DND-41 (cell line): ENCODE measurements around the gene SF3B5.
"Not testable (repeated sequence)": the region's sequence is repeated elsewhere in the genome, so short reads cannot be mapped to it uniquely, and the experiment has no call there.

ENCODE experiments used
- ATAC-seq: fragments of 200-7000 bp; cut with Tn5 transposase; 3 replicates; pipeline ENCODE4 v1.9.1; 2021; ENCODE audit warnings: low read depth; ENCODE audit not compliant: insufficient read depth
- DNase-seq: peaks from one replicate; pipeline ENCODE4 v3.0.0-alpha.2; 2020
- H2AFZ ChIP-seq: 2 replicates; pipeline ENCODE4 v1.6.0; 2012; ENCODE audit warnings: low read depth, low read length
- H3K27ac ChIP-seq: 2 replicates; pipeline ENCODE4 v1.5.1; 2012; ENCODE audit warnings: low read length, inconsistent platforms
- H3K27me3 ChIP-seq: fragments of 200-600 bp; sonication (generic); 2 replicates; pipeline ENCODE4 v1.6.0; 2012; ENCODE audit warnings: low read length, mild to moderate bottlenecking, inconsistent platforms; ENCODE audit not compliant: insufficient read depth, poor library complexity
- H3K36me3 ChIP-seq: 2 replicates; pipeline ENCODE4 v1.5.1; 2012; ENCODE audit warnings: low read length, inconsistent platforms; ENCODE audit not compliant: insufficient read depth
- H3K4me1 ChIP-seq: 2 replicates; pipeline ENCODE4 v1.5.1; 2012; ENCODE audit warnings: mild to moderate bottlenecking, low read length; ENCODE audit not compliant: insufficient read depth
- H3K4me2 ChIP-seq: 2 replicates; pipeline ENCODE4 v1.6.0; 2012; ENCODE audit warnings: mild to moderate bottlenecking, moderate library complexity, low read length, inconsistent platforms; ENCODE audit not compliant: insufficient read depth
- H3K4me3 ChIP-seq, 2 experiments: fragments of 200-600 bp in 1 of 2; shearing (Covaris generic) in 1 of 2; 2 replicates each; pipeline ENCODE4 v1.5.1; 2012 to 2016; ENCODE audit warnings: inconsistent platforms in 2 of 2, low read length in 2 of 2, mild to moderate bottlenecking in 2 of 2, low read depth in 1 of 2, moderate library complexity in 1 of 2
- H3K79me2 ChIP-seq: 2 replicates; pipeline ENCODE4 v1.6.0; 2012; ENCODE audit warnings: low read length, inconsistent platforms; ENCODE audit not compliant: insufficient read depth
- H3K9ac ChIP-seq: 2 replicates; pipeline ENCODE4 v1.6.0; 2012; ENCODE audit warnings: low read depth, mild to moderate bottlenecking, inconsistent platforms, low read length, moderate library complexity
- H3K9me3 ChIP-seq: 2 replicates; pipeline ENCODE4 v1.5.1; 2012; ENCODE audit warnings: low read length, moderate library complexity, mild to moderate bottlenecking, inconsistent platforms; ENCODE audit not compliant: insufficient read depth, severe bottlenecking
- H4K20me1 ChIP-seq: 2 replicates; pipeline ENCODE4 v1.6.0; 2012; ENCODE audit warnings: low read length; ENCODE audit not compliant: insufficient read depth
- EZH2 ChIP-seq: IDR thresholded peaks from 3 replicates; pipeline ENCODE4 v1.6.1; 2012; ENCODE audit warnings: borderline replicate concordance, low read depth, mild to moderate bottlenecking, moderate library complexity, low read length, inconsistent platforms; ENCODE audit not compliant: severe bottlenecking
- TF ChIP-seq, protein P1 (sequence below): IDR thresholded peaks from 2 replicates; pipeline ENCODE4 v1.5.1; 2012; ENCODE audit warnings: borderline replicate concordance, low read length, moderate library complexity, mild to moderate bottlenecking; ENCODE audit not compliant: poor library complexity, severe bottlenecking; ENCODE audit errors: extremely low read depth

SF3B5 gene

DNA sequence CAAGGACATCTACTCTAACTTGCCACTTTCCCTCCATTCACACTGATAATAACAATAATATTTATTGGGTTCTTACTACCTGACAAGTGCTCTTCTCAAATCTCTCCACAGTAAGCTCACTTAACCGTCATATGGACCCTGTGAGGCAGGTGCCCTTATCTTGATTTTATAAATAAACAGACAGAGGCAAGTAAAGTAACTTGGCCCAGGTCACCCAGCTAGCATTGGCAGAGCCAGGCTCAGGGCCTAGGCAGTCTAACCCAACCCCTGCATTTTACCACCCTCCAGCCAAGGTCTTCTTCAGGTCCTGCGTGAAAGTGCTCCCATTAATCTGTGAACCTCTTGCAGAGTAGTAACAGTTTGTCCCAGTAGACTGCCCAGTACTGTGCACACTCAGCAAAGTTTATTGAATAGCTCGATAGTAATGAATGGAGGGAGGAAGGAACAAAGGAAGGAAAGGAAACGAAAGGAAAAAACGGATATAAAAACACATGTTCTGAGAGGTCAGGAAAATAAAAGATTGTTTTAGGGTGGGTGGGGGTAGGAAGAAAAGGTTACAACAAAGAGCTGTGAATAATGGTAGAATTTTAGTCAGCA lies 38.0 kb upstream of the SF3B5 start:
- DNase-seq (no peak), ATAC-seq (no peak)
- no peak overlapping the region for H3K9ac ChIP-seq
- TF ChIP-seq, protein P1, sequence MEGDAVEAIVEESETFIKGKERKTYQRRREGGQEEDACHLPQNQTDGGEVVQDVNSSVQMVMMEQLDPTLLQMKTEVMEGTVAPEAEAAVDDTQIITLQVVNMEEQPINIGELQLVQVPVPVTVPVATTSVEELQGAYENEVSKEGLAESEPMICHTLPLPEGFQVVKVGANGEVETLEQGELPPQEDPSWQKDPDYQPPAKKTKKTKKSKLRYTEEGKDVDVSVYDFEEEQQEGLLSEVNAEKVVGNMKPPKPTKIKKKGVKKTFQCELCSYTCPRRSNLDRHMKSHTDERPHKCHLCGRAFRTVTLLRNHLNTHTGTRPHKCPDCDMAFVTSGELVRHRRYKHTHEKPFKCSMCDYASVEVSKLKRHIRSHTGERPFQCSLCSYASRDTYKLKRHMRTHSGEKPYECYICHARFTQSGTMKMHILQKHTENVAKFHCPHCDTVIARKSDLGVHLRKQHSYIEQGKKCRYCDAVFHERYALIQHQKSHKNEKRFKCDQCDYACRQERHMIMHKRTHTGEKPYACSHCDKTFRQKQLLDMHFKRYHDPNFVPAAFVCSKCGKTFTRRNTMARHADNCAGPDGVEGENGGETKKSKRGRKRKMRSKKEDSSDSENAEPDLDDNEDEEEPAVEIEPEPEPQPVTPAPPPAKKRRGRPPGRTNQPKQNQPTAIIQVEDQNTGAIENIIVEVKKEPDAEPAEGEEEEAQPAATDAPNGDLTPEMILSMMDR, result no peak
- no peak for TF ChIP-seq EZH2
- no peaks in the 10 kb centered on the region for H3K4me1 ChIP-seq
- H3K79me2 ChIP-seq, result no peaks in the 10 kb centered on the region
- no peak overlapping the region for H3K27ac ChIP-seq
- H3K27me3 ChIP-seq, result peaks cover 3% of the 10 kb centered on the region
- no peaks in the 10 kb centered on the region for H4K20me1 ChIP-seq
- no peak overlapping the region for H2AFZ ChIP-seq
- no peaks in the 10 kb centered on the region for H3K36me3 ChIP-seq
- H3K4me3 ChIP-seq, result no peak overlapping the region
- no peaks in the 10 kb centered on the region for H3K9me3 ChIP-seq
- no peak overlapping the region for H3K4me2 ChIP-seq

DNA sequence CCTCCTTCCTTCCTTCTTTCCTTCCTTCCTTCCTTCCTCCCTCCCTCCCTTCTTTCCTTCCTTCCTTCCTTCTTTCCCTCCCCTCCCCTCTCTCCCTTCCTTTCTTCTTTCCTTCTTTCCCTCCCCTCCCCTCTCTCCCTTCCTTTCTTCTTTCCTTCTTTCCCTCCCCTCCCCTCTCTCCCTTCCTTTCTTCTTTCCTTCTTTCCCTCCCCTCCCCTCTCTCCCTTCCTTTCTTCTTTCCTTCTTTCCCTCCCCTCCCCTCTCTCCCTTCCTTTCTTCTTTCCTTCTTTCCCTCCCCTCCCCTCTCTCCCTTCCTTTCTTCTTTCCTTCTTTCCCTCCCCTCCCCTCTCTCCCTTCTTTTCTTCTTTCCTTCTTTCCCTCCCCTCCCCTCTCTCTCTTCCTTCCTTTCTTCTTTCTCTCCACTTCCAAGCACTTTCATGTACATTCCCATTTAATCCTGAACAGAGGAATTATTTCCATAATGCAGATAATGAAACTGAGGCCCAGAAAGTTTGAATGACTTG lies 36.9 kb upstream of the SF3B5 start:
- H3K27me3 ChIP-seq, H3K4me2 ChIP-seq, H3K9ac ChIP-seq, H2AFZ ChIP-seq, H3K27ac ChIP-seq, ATAC-seq, H3K4me1 ChIP-seq, H4K20me1 ChIP-seq, H3K9me3 ChIP-seq, DNase-seq, H3K79me2 ChIP-seq, H3K36me3 ChIP-seq, H3K4me3 ChIP-seq: not testable (repeated sequence)

DNA sequence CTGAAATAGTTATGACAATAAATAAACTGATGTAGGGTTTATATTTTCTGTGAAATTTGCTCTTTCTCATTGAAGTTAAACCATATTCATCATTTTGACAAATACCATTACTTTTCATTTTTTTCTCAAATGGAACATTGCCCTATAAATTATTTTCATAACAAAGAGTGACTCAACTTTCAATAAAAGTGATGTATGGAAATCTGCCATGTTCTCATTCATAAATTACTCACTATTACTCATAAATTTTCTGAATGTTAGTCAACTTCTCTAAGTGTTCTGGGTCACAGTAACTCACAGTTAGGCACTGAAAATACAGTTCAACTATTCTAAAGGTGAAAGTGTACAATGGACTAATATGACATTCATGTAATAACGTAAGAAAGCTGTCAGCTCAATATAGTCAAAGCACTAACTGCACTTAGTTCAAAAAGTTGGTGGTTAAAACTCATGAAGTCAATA lies 35.9 kb upstream of the SF3B5 start:
- no peak overlapping the region for H3K27ac ChIP-seq
- no peaks in the 10 kb centered on the region for H4K20me1 ChIP-seq
- no peak overlapping the region for H2AFZ ChIP-seq
- H3K9me3 ChIP-seq, result no peaks in the 10 kb centered on the region
- no peaks in the 10 kb centered on the region for H3K4me1 ChIP-seq
- no peak overlapping the region for H3K4me3 ChIP-seq
- DNase-seq (no peak), ATAC-seq (no peak)
- H3K79me2 ChIP-seq, result no peaks in the 10 kb centered on the region
- no peak overlapping the region for H3K4me2 ChIP-seq
- no peak overlapping the region for H3K9ac ChIP-seq
- no peaks in the 10 kb centered on the region for H3K36me3 ChIP-seq
- peaks cover 3% of the 10 kb centered on the region for H3K27me3 ChIP-seq
- TF ChIP-seq, protein P1, result no peak
- TF ChIP-seq EZH2, result no peak

DNA sequence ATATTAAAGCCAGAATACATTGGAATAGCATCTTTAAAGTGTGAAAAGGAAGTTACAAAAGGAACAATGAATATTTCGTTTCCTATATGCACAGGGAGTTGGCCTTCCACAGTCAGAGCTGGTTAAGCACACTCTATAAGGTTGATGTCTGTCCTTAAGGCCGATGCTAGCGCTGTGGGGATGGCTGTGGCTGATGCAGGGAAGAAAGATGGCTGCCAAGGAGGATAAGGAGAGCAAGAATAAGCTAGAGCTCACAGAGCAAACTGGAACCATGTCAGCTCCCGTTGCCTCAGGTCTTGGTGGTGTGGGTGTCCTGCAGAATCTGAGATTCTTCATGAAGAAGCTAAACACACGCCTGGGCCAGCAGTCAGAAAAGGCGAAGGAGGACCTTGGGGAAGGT lies 34.1 kb upstream of the SF3B5 start:
- ATAC-seq (no peak), DNase-seq (no peak)
- Histone ChIP-seq H3K4me1 (no peaks in the 10 kb centered on the region), H3K4me2 (no peak overlapping the region), H3K9me3 (no peaks in the 10 kb centered on the region), H3K27ac (no peak overlapping the region), H3K4me3 (no peak overlapping the region), H3K27me3 (peaks cover 3% of the 10 kb centered on the region), H3K79me2 (no peaks in the 10 kb centered on the region), H2AFZ (no peak overlapping the region), H4K20me1 (no peaks in the 10 kb centered on the region), H3K9ac (no peak overlapping the region), H3K36me3 (no peaks in the 10 kb centered on the region)
- TF ChIP-seq, protein P1, result no peak
- TF ChIP-seq EZH2, result no peak
